Forelimb muscle (tissue), 1 donor: ENCODE results near the gene RNF20. TPM values are rescaled to one million over a fixed set of nuclear protein-coding genes. Genes with fewer than 3 reads are reported as not detected.
"Not testable (repeated sequence)": the region's sequence is repeated elsewhere in the genome, so short reads cannot be mapped to it uniquely, and the experiment has no call there.

Experiments used
- DNase-seq: peaks from one replicate; pipeline ENCODE4 v3.0.0-alpha.2; 2013; ENCODE audit warnings: low read depth
- polyA plus RNA-seq: library from polyadenylated mRNA; unstranded; fragments of 120-200 nt; gene quantifications from one replicate; pipeline ENCODE4 v1.2.1, GENCODE V29; 2013; ENCODE audit not compliant: insufficient read length

The RNF20 gene
- polyA plus RNA-seq, 1 donor = 35.7 TPM

- DNase-seq = peak; percentile 26
Observed at GRCh38 chr9:101530076-101530711, 3.5 kb upstream of the RNF20 start.

- DNase-seq = no peak
Observed at GRCh38 chr9:101536351-101536750, 2.7 kb downstream of the RNF20 start.

GRCh38 chr9:101536938-101537337 lies 3.3 kb downstream of the RNF20 start:
- DNase-seq = no peak

GRCh38 chr9:101540069-101540468 lies 6.4 kb downstream of the RNF20 start:
- DNase-seq = no peak

- no peak for DNase-seq
Observed at GRCh38 chr9:101543098-101543735, 9.6 kb downstream of the RNF20 start.

GRCh38 chr9:101549472-101550098 lies 15.9 kb downstream of the RNF20 start:
- not testable (repeated sequence) for DNase-seq

- DNase-seq = no peak
Observed at GRCh38 chr9:101561740-101562139, 28.1 kb downstream of the RNF20 start.

- DNase-seq = no peak
Observed at GRCh38 chr9:101562966-101563365, 29.3 kb downstream of the RNF20 start.

- DNase-seq = no peak
Observed at GRCh38 chr9:101564252-101564651, 30.6 kb downstream of the RNF20 start.

- DNase-seq = no peak
Observed at GRCh38 chr9:101566904-101567724, 33.5 kb downstream of the RNF20 start.

GRCh38 chr9:101567725-101568350 lies 34.2 kb downstream of the RNF20 start:
- DNase-seq = no peak

GRCh38 chr9:101569741-101570501 lies 36.3 kb downstream of the RNF20 start:
- no peak for DNase-seq

GRCh38 chr9:101571114-101571513 lies 37.5 kb downstream of the RNF20 start:
- no peak for DNase-seq

GRCh38 chr9:101572316-101572715 lies 38.7 kb downstream of the RNF20 start:
- no peak for DNase-seq

- no peak for DNase-seq
Observed at GRCh38 chr9:101574731-101575333, 41.2 kb downstream of the RNF20 start.

- DNase-seq = no peak
Observed at GRCh38 chr9:101578378-101578777, 44.7 kb downstream of the RNF20 start.

GRCh38 chr9:101579711-101580545 lies 46.3 kb downstream of the RNF20 start:
- no peak for DNase-seq

- DNase-seq = no peak
Observed at GRCh38 chr9:101582553-101582952, 48.9 kb downstream of the RNF20 start.

GRCh38 chr9:101585740-101586139 lies 52.1 kb downstream of the RNF20 start:
- DNase-seq = no peak

- no peak for DNase-seq
Observed at GRCh38 chr9:101586651-101587050, 53.0 kb downstream of the RNF20 start.
